Measurements from ENCODE around the gene DNM3.
A peak's percentile ranks its signal among the peaks of the same experiment; 100 is the strongest.

The DNM3 gene

DNA sequence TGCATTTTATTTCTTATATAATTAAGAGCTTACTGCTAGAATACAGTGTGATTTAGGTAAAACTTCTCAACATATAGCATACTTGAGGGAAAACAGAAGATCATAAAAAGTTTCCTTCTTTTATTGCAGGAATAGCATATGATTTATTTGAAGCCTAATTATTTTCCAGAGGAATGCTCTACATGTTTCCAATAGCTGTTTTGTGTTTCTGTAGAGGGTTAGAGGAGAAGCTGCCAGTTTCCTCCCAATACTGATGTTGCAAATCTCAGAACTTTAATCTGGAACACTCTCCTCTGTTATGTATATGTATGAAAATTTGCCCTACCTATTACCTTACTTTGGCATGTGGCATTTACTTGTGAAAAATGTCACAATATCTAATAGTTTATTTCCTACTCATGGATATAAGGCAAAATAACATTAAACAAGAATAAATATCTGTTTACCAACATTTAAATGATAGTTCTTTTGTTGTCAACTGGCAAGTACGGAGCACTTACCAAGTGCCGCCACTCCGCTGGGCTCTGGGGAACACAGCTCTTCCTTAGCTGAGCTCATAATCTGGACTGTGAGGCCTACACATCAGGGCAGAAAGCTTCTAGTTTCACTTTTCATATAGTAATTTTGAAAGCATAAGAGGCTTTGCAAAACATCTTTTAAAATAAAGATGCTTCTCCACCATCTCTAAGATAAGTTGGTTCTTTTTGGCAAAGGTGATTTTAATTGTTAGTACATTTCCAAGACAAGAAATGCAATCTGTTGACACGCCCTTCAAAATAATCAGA, 339.4 kb downstream of the DNM3 start:
- H3K27ac ChIP-seq, result peak overlapping the region; percentile 56

DNA sequence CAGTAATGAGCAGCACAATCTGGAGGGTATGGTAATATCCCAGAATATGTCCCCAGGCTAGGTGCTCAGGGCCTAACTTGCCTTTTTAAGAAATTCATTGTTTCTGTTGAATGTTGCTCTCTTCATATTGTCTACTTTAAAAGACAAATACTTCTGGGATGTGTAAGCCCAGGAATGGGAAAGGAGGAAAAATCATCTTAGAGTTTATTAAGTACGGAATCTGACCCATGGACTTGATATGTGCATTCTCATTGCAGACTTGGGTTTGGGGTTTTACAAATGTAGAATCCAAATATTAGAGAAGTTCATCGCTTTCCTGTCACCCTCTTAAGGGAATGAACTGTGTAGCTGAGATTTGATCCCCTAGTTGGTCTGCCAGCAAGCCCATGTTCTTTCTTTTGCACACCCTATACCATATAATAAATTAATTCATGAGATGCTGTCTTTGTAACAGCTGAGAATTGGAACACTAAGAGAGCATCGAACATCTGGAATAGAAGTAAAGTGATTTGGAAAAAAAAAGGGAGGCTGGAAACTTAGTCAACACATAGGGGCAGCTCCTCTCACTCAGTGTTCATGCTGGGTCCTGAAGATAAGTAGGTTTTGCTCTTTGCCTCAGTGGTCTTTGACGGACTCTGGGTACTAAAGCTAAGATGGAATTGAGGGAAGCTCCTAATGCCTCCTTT, 343.4 kb downstream of the DNM3 start:
- in situ Hi-C loops (cut with HindIII; ENCODE audit: low pct_ligation_motif_present, low sequenced_read_pairs), result no loop called here
- TF ChIP-seq, protein P1, sequence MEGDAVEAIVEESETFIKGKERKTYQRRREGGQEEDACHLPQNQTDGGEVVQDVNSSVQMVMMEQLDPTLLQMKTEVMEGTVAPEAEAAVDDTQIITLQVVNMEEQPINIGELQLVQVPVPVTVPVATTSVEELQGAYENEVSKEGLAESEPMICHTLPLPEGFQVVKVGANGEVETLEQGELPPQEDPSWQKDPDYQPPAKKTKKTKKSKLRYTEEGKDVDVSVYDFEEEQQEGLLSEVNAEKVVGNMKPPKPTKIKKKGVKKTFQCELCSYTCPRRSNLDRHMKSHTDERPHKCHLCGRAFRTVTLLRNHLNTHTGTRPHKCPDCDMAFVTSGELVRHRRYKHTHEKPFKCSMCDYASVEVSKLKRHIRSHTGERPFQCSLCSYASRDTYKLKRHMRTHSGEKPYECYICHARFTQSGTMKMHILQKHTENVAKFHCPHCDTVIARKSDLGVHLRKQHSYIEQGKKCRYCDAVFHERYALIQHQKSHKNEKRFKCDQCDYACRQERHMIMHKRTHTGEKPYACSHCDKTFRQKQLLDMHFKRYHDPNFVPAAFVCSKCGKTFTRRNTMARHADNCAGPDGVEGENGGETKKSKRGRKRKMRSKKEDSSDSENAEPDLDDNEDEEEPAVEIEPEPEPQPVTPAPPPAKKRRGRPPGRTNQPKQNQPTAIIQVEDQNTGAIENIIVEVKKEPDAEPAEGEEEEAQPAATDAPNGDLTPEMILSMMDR (IDR thresholded peaks at IDR 0.05; ENCODE audit: low read depth, low read length, missing control alignments), result no peak
- H3K27me3 ChIP-seq (replicated peaks), result no peaks in the 10 kb centered on the region
- H3K4me3 ChIP-seq (ENCODE audit: low read depth, low read length), result no peak overlapping the region
- H3K36me3 ChIP-seq (replicated peaks), result no peaks in the 10 kb centered on the region
- H3K27ac ChIP-seq, result no peak overlapping the region
- DNase-seq, result no peak

More for the DNA sequence above, 339.4 kb downstream of the DNM3 start:
- H3K27me3 ChIP-seq (replicated peaks), result no peaks in the 10 kb centered on the region
- H3K36me3 ChIP-seq (replicated peaks), result no peaks in the 10 kb centered on the region
- TF ChIP-seq, protein P1 (IDR thresholded peaks at IDR 0.05; ENCODE audit: low read depth, low read length, missing control alignments), result no peak
- H3K4me3 ChIP-seq (ENCODE audit: low read depth, low read length), result no peak overlapping the region
- peak; percentile 43 for DNase-seq
- in situ Hi-C loops (cut with HindIII; ENCODE audit: low pct_ligation_motif_present, low sequenced_read_pairs), result no loop called here

- TF ChIP-seq, protein P1 (IDR thresholded peaks at IDR 0.05; ENCODE audit: low read depth, low read length, missing control alignments), result no peak
- DNase-seq, result no peak
- H3K27me3 ChIP-seq (replicated peaks), result no peaks in the 10 kb centered on the region
- in situ Hi-C loops (cut with HindIII; ENCODE audit: low pct_ligation_motif_present, low sequenced_read_pairs), result no loop called here
- H3K36me3 ChIP-seq (replicated peaks), result no peaks in the 10 kb centered on the region
- H3K4me3 ChIP-seq (ENCODE audit: low read depth, low read length), result no peak overlapping the region
- no peak overlapping the region for H3K27ac ChIP-seq
These were observed 343.9 kb downstream of the DNM3 start for GRCh38 chr1:172185211-172185610.

DNA sequence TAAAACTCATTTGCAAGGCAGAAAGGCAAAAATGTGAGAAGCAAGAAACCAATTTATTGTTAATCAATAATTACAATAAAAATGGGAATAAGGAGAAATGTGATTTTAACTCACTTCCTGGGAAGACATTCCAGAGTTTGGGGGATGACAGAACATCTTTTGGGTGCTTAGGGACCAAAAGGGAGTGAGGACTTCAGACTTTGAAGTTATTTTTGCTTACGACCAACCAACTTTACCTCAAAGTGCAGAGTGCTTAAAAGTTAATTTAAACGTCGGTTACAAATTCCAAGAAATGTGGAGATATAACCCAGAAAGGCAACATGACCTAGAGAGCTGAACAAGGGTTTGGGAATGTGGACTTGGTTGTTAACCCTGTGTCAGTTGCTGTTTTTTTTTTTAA, 344.7 kb downstream of the DNM3 start:
- H3K4me3 ChIP-seq (ENCODE audit: low read depth, low read length), result no peak overlapping the region
- no peaks in the 10 kb centered on the region for H3K36me3 ChIP-seq (replicated peaks)
- TF ChIP-seq, protein P1 (IDR thresholded peaks at IDR 0.05; ENCODE audit: low read depth, low read length, missing control alignments), result no peak
- no peak overlapping the region for H3K27ac ChIP-seq
- H3K27me3 ChIP-seq (replicated peaks), result no peaks in the 10 kb centered on the region
- DNase-seq, result no peak
- in situ Hi-C loops (cut with HindIII; ENCODE audit: low pct_ligation_motif_present, low sequenced_read_pairs), result no loop called here

DNA sequence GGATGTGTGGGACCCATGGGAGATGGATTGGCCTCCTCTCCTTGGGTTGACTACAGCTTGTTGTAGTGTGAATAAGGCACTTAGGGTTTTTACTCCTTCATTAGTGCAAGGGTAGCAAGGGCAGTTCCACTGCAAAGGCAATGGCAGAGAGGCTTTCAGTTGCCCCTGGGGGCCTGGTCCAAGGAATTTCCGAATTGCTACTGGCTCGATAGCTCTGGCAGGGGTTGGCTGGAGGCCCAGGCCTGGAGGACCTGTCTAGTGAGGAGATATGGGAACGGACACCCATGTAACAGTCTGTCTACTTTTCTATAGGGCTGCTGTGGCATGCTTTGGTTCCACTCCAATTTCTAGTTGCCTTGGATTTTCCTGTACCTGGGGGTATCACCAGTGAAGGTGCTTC, 360.3 kb downstream of the DNM3 start:
- in situ Hi-C loops (cut with HindIII; ENCODE audit: low pct_ligation_motif_present, low sequenced_read_pairs), result no loop called here
- no peak overlapping the region for H3K4me3 ChIP-seq (ENCODE audit: low read depth, low read length)
- no peaks in the 10 kb centered on the region for H3K27me3 ChIP-seq (replicated peaks)
- TF ChIP-seq, protein P1 (IDR thresholded peaks at IDR 0.05; ENCODE audit: low read depth, low read length, missing control alignments), result no peak
- no peaks in the 10 kb centered on the region for H3K36me3 ChIP-seq (replicated peaks)
- DNase-seq, result no peak
- no peak overlapping the region for H3K27ac ChIP-seq

Measured in brain microvascular endothelial cell (primary cell).